NOMO-1 treated with dmso at 0.1 percent for 144 hours (cell line): ENCODE measurements around the gene RIOX2.

ENCODE experiments used
- DNase-seq: peaks from one replicate; lab custom pipeline; 2025; ENCODE audit not compliant: unreplicated experiment; lab: John Stamatoyannopoulos, UW

RIOX2 gene

GRCh38 chr3:97990624-97991292 lies 18.5 kb upstream of the RIOX2 start:
- peak; percentile 10 for DNase-seq

GRCh38 chr3:97988784-97989568 lies 16.7 kb upstream of the RIOX2 start:
- DNase-seq, result no peak

- no peak for DNase-seq
These were observed 15.1 kb upstream of the RIOX2 start for GRCh38 chr3:97987306-97987705.

- DNase-seq, result no peak
These were observed 11.8 kb upstream of the RIOX2 start for GRCh38 chr3:97983933-97984491.

GRCh38 chr3:97981886-97982285 lies 9.7 kb upstream of the RIOX2 start:
- DNase-seq, result no peak

- no peak for DNase-seq
These were observed 7.4 kb upstream of the RIOX2 start for GRCh38 chr3:97979610-97980009.

GRCh38 chr3:97975466-97975865 lies 3.2 kb upstream of the RIOX2 start:
- DNase-seq, result no peak

- no peak for DNase-seq
These were observed 2.8 kb upstream of the RIOX2 start for GRCh38 chr3:97974996-97975395.

- DNase-seq, result no peak
These were observed 745 bp upstream of the RIOX2 start for GRCh38 chr3:97972976-97973375.

GRCh38 chr3:97970956-97971620 lies 1.1 kb downstream of the RIOX2 start:
- peak; percentile 18 for DNase-seq

GRCh38 chr3:97970156-97970555 lies 2.1 kb downstream of the RIOX2 start:
- DNase-seq, result no peak

GRCh38 chr3:97969541-97969940 lies 2.7 kb downstream of the RIOX2 start:
- DNase-seq, result no peak

GRCh38 chr3:97968376-97968775 lies 3.9 kb downstream of the RIOX2 start:
- no peak for DNase-seq

- no peak for DNase-seq
These were observed 4.3 kb downstream of the RIOX2 start for GRCh38 chr3:97967966-97968365.

GRCh38 chr3:97960993-97961766 lies 11.1 kb downstream of the RIOX2 start:
- no peak for DNase-seq

GRCh38 chr3:97960551-97960950 lies 11.7 kb downstream of the RIOX2 start:
- no peak for DNase-seq

- DNase-seq, result no peak
These were observed 12.4 kb downstream of the RIOX2 start for GRCh38 chr3:97959872-97960271.

GRCh38 chr3:97958796-97959195 lies 13.4 kb downstream of the RIOX2 start:
- no peak for DNase-seq

- DNase-seq, result no peak
These were observed 13.8 kb downstream of the RIOX2 start for GRCh38 chr3:97958396-97958795.

GRCh38 chr3:97957617-97958311 lies 14.5 kb downstream of the RIOX2 start:
- no peak for DNase-seq
